Stimulated activated CD8-positive, alpha-beta memory T cell treated with anti-CD3 and anti-CD28 coated beads, Interleukin-15, amount 100 ng/mL, for 1 hour (primary cell): Measurements from ENCODE around the gene GCLC.

Experiments used
- DNase-seq: peaks from one replicate; pipeline ENCODE4 v3.0.0-alpha.2; 2020; ENCODE audit warnings: low read depth

GCLC gene

GRCh38 chr6:53524455-53524815 lies 20.5 kb downstream of the GCLC start:
- DNase-seq = no peak

- DNase-seq = no peak
Observed at GRCh38 chr6:53523511-53524454, 21.1 kb downstream of the GCLC start.

- DNase-seq = no peak
Observed at GRCh38 chr6:53520320-53520928, 24.5 kb downstream of the GCLC start.

- no peak for DNase-seq
Observed at GRCh38 chr6:53518862-53519261, 26.0 kb downstream of the GCLC start.

GRCh38 chr6:53517021-53517420 lies 27.9 kb downstream of the GCLC start:
- no peak for DNase-seq

- no peak for DNase-seq
Observed at GRCh38 chr6:53514677-53515076, 30.2 kb downstream of the GCLC start.

- no peak for DNase-seq
Observed at GRCh38 chr6:53513519-53513966, 31.4 kb downstream of the GCLC start.

- DNase-seq = no peak
Observed at GRCh38 chr6:53513056-53513455, 31.8 kb downstream of the GCLC start.

GRCh38 chr6:53512626-53513025 lies 32.3 kb downstream of the GCLC start:
- no peak for DNase-seq

- no peak for DNase-seq
Observed at GRCh38 chr6:53510746-53511145, 34.2 kb downstream of the GCLC start.

- no peak for DNase-seq
Observed at GRCh38 chr6:53506872-53507271, 38.0 kb downstream of the GCLC start.

GRCh38 chr6:53504512-53504911 lies 40.4 kb downstream of the GCLC start:
- no peak for DNase-seq

- no peak for DNase-seq
Observed at GRCh38 chr6:53503060-53503459, 41.8 kb downstream of the GCLC start.

- DNase-seq = no peak
Observed at GRCh38 chr6:53501432-53501831, 43.5 kb downstream of the GCLC start.

GRCh38 chr6:53500095-53500494 lies 44.8 kb downstream of the GCLC start:
- DNase-seq = no peak

- DNase-seq = no peak
Observed at GRCh38 chr6:53499094-53499493, 45.8 kb downstream of the GCLC start.

- DNase-seq = no peak
Observed at GRCh38 chr6:53498649-53499048, 46.3 kb downstream of the GCLC start.

GRCh38 chr6:53497905-53498304 lies 47.0 kb downstream of the GCLC start:
- no peak for DNase-seq

GRCh38 chr6:53496797-53497375 lies 48.0 kb downstream of the GCLC start:
- no peak for DNase-seq

GRCh38 chr6:53495506-53496499 lies 49.1 kb downstream of the GCLC start:
- no peak for DNase-seq

- DNase-seq = no peak
Observed at GRCh38 chr6:53494076-53494475, 50.8 kb downstream of the GCLC start.

- DNase-seq = no peak
Observed at GRCh38 chr6:53493635-53494025, 51.3 kb downstream of the GCLC start.
